Measurements from ENCODE around the gene AANAT.
"Not testable (repeated sequence)": the region's sequence is repeated elsewhere in the genome, so short reads cannot be mapped to it uniquely, and the experiment has no call there.

AANAT gene

DNA sequence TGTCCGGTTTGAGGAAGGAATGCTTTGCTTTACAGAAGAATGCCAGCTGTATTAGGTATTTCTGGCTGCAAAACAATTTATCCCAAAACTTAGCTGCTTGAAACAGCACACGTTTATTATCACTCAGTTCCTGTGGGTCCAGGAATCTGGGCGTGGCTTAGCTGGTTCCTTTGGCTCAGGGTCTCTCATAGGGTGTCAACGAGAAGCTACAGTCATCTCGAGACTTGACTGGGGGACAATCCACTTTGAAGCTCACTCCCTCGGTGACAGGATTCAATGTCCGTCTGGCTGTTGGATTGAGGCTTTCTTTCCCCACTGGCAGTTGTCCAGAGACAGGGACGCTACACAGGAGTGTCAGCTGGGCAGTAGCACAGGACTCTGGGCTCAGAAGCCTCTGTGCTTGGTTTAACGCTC, 43.4 kb downstream of the AANAT start:
- DNase-seq, result no peak

DNA sequence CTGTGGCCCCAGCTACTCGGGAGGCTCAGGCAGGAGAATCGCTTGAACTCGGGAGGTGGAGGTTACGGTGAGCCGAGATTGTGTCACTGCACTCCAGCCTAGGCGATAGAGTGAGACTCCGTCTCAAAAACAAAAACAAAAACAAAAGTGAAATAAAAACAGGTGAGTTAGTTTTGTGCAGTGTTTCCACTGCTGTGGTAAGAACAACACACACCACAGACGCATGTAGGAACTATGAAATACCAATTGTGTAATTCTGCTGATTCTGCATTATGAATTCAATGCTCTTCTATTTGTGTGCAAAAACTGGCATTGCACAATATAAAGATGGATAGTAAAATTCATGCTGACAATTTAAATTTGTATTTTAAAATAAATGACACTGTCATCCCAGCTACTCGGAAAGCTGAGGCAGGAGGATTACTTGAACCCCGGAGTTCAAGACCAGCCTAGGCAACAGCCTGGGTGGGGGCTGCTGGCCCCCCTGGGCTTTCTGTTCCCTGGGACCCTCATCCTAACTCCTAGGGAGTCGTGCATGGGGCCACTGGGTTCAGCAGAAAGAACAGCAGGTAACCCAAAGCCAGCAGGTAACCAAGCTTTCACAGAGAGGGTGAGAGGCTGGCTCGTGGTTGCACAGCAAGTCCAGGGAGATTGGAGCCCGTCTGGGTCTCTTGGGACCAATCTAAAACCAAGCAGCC, 44.4 kb downstream of the AANAT start:
- DNase-seq, result no peak

DNA sequence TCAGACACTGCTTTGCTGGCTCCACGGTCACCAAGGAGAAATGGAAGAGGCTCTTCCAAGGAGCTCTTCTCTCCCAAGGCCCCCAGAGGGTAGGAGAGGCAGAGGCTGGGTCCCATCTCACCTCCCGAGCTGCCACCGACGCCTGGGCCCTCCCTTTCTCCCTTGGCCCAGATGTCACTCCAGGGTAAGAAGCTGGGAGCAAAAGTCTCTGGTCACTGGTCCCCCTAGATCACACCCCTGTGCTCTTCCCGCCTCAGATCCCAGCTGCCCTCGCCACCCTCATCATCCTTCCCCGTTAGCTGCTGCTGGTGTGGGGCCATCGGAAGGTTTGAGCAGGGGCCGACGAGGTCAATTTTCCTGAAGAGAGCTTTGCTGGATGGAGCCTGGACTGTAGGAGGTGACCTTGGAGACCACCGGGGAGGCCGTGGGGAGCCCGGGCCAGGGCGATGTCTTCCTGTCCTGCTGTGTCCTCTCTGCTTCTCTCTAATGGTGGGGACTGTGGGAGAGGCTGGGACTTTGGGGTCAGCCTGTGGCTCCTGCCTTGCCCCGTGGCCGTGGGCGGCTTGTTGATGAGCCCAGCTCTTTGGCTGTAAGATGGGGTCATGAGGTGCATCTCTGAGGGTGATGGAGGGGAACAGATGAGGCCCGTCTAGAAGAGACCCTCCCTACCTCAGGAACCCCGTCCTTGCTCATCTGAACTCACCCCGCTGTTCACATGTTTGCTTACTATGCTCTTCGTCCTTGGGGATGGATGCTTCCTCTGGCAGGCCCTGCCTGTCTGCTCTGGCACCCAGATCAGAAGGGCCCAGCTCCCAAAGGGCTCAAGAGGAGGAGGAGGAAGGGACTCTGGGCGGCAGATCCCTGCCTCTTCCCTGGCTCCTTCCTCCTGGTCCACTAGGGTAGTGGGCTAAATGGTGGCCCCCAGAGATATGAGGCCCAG, 45.2 kb downstream of the AANAT start:
- no peak for DNase-seq

DNA sequence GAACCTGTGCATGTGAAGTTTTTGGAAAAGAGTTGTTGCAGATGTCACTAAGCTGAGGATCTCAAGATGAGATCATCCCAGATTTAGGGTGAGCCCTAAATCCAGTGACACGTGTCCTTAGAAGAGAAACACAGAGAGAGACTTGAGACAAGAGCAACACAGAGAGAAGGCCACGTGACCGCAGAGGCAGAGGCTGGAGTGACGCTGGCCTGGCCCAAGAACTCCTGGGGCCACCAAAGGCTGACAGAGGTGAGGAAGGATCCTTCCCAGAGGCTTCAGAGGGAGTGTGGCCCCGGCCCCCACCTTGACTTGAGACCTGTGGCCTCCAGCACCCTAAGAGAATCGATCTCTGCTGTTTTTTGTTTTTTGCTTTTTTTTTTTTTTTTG, 45.9 kb downstream of the AANAT start:
- DNase-seq, result no peak

DNA sequence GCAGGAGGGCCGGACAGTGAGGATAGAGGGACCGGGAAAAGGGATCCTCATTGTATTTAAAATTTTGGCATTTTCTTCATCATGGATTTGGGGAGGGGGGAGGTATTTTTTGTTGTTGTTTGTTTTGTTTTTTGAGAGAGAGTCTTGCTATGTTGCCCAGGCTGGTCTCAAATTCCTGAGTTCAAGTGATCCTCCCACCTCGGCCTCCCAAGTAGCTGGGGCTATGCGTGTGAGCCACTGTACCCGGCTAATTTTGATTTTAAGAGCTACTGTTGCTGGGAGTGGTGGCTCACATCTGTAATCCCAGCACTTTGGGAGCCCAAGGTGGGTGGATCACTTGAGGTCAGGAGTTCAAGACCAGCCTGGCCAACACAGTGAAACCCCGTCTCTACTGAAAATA, 47.0 kb downstream of the AANAT start:
- not testable (repeated sequence) for DNase-seq

DNA sequence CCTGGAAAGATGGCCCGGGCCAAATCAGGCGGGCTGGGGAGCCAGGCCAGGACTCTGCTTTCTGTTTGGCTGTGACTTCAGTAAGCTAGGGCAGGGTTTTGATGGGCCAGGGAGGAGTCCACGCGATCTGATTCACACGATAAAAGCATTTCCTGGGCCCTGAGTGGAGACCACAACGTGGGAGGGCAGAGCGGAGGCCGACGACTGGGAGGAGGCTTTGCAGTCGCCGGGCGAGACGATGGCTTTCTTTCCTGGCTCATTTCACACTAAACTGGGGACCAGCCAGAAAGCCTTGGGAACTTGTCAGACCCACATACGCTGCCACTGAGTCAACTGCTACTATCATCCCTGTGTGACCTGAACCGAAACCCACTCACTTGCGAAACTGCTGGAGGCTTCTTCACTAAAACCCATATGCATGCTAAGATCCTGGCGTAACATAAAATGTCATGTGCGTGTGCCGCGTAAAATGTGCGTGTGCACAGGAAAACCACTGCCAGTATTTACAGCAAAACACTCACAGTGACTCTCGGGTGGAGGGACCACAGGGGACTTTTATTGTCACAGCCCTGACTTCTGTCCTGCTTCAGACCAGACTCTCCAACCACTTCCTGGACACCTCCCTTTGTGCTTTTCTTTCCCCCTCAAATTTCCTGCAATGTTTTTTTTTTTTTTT, 48.0 kb downstream of the AANAT start:
- DNase-seq, result peak; percentile 72

DNA sequence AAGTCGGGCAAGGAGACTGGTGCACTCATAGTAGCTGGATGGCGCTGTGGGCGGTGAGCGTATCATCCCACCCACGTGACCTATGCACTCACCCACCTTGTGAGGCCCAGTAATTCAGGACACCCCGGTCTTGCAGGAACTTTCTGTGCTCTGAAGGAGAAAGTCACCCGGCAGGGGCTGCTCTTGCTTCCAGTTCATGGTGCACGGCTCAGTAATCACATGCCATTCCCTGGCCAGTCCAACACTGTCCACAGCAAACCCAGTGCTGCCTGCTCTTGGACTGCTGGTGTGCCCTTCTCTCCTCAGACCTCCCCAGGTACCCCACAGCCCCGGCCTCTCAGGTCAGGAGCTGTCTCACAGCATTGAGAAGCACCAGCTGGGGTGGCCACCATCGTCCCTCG, 50.2 kb downstream of the AANAT start:
- no peak for DNase-seq

DNA sequence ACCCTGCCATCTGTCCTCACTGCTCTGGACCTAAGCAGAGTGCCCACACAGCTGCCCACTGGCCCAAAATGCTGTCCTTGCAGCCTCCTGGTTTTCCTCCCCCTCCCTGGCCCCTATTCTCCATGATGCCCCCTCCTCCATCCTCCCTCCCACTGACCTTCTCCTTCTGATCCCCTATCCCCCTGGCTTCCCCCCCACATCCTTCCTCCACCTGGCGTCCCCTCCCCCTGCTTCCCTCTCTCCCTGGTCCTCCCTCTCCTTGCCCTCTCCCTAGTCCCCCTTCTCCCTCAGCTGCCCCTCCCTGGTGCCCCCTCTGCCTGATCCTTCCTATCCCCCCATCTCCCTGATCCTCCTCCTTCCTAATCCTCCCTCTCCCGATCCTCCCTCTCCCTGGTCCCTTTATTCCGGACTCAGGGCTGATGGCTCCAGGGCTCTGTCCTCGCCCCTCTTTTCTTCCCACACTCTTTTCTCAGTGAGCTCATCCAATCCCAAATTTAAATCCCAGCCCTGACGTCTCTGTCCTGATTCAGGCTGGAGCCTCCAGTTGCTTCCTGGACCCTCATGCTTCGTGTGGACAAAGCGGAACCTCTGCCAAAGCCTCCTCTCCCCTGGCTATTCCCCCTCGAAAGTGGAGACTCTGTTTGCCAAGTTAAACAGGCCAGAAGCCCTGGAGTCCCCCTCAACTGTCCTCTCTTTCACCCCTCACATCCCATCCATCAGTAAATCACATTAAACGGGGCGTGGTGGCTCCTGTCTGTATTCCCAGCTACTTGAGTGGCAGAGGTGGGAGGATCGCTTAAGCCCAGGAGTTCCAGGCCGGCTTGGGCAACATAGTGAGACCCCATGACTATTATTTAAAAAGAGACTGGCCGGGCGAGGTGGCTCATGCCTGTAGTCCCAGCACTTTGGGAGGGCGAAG, 51.9 kb downstream of the AANAT start:
- DNase-seq, result no peak
